Measurements from ENCODE around the gene SUPT3H.

SUPT3H gene

GRCh38 chr6:45256697-45257695 lies 120.7 kb downstream of the SUPT3H start:
- DNase-seq (ENCODE audit: low read depth in 2 of 2), result no peak

- DNase-seq (ENCODE audit: low read depth in 2 of 2), result no peak
Measured at GRCh38 chr6:45255434-45255833, 122.3 kb downstream of the SUPT3H start.

DNA sequence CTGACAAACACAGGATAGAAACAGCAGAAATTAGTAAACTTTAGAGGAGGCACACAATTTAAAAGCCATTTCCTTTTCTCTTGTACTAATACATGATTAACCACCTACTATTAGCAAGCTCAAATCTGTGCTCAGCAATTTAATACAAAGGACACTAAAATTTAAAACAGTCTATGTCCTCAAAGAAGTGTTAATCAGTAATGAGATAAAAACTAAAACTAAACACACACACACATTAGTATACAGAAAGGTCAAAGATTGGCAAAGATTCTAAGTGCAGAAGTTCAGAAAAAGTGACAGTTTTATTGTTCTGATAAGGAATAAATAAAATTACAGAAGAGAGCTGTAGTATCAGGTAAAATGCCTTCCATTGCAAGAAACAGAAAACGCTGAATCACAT lies 123.5 kb downstream of the SUPT3H start:
- no peak for DNase-seq (ENCODE audit: low read depth in 2 of 2)

GRCh38 chr6:45253453-45253852 lies 124.3 kb downstream of the SUPT3H start:
- DNase-seq (ENCODE audit: low read depth in 2 of 2), result no peak

DNA sequence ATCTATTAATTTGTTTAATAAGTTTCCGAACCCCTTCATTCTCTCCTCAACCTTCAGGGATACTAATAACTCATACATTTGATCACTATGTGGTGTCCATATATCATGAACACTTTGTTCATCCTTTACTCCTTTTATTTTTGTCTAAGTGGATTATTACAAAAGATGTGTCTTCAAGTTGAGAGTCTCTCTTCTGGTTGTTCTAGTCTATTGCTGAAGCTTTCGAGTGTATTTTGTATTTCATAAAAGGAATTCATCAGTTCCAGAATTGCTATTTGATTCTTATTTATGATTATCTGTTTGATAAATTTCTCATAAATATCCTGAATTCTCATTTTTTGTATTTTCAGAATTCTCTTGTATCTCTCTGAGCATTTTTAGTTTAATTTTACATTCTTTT lies 146.1 kb downstream of the SUPT3H start:
- no peak for DNase-seq (ENCODE audit: low read depth in 2 of 2)

- DNase-seq (ENCODE audit: low read depth in 2 of 2), result no peak
Measured at GRCh38 chr6:45229416-45229815, 148.3 kb downstream of the SUPT3H start.

GRCh38 chr6:45226081-45226480 lies 151.7 kb downstream of the SUPT3H start:
- DNase-seq (ENCODE audit: low read depth in 2 of 2), result no peak

- DNase-seq (ENCODE audit: low read depth in 2 of 2), result no peak
Measured at GRCh38 chr6:45222380-45222779, 155.4 kb downstream of the SUPT3H start.

- DNase-seq (ENCODE audit: low read depth in 2 of 2), result no peak
Measured at GRCh38 chr6:45215759-45216158, 162.0 kb downstream of the SUPT3H start.

GRCh38 chr6:45212976-45213375 lies 164.8 kb downstream of the SUPT3H start:
- DNase-seq (ENCODE audit: low read depth in 2 of 2), result no peak

DNA sequence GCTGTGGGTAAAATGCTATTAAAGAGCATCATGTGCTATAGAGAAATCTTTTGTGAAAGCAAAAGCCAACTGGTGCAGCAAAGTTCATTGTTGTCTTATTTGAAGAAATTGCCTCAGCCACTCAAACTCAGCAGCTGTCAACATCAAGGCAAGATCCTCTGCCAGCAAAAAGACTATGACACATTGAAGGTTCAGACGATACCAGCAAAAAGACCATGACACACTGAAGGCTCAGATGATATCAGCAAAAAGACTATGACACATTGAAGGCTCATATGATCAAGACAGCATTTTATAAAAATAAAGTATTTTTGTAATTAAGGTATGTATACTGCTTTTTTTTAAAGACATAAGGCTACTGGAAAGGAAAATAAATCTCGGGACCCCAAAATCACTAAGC lies 168.0 kb downstream of the SUPT3H start:
- no peak for DNase-seq (ENCODE audit: low read depth in 2 of 2)

DNA sequence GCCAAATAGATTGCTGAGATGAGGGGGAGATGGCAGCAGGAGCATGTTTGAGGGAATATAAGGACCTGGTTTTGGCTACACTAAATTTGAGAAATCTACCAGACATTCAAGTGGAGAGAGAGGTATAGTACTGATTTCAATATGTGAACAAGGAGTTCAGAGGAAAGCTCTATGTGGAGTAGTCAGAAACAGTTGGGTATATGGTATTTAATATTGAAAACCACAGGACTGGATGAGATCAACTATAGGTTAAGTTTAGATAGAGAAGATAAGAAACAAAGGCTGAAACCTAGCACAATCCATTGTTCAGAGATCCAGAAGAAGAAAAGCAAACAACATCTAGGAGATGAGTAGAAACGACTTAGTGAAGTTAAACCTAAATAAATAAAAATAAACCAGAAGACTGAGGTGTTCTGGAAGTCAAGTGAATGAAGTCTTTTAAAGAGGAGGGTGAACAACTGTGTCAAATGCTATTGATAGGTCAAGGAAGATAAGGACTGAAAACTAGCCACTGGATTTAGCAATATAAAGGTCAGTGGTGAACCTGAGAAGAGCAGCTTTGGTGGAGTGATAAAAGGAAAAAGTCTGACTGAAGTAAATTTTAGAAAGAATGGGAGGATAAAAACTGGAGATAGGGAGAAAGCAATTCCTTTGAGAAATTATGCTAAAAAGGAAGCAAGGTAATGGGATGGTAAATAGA lies 170.8 kb downstream of the SUPT3H start:
- DNase-seq (ENCODE audit: low read depth in 2 of 2), result no peak

GRCh38 chr6:45201484-45201883 lies 176.2 kb downstream of the SUPT3H start:
- DNase-seq (ENCODE audit: low read depth in 2 of 2), result no peak

DNA sequence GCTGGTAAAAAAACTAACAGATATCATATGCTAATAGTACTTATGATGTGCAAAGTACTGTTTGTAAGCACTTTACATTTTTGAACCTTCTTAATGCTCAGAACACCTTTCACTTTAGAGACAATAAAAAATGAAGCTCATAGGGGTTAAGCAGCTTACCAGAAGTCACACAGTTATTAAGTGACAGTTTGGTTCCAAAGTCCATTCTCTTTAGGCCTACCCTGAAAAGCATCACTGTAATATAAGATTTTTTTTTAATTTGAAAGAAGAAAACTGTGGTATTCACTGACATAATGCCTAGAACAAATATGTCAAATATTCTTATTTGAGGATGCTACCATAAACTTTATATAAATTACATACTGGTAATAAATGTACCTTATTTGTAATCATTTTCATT lies 177.2 kb downstream of the SUPT3H start:
- no peak for DNase-seq (ENCODE audit: low read depth in 2 of 2)

DNA sequence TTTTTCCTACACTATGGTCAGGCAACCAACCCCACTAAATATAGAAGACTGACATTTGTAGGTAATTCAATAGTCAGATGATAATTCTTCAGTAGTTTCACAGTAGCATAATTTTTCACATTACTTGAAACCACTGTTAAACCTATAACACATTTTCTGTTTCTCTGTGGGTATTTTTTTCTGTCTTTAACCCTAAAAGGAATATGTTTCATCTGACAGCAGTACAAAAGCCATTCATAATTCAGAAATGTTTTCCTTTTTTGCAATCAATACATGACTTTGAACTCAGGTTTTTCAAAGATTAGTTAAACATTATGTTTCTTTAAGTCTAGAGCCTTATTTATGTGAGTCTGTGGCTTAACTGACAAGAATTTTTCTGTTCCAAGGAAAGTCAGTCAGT lies 178.2 kb downstream of the SUPT3H start:
- no peak for DNase-seq (ENCODE audit: low read depth in 2 of 2)

DNA sequence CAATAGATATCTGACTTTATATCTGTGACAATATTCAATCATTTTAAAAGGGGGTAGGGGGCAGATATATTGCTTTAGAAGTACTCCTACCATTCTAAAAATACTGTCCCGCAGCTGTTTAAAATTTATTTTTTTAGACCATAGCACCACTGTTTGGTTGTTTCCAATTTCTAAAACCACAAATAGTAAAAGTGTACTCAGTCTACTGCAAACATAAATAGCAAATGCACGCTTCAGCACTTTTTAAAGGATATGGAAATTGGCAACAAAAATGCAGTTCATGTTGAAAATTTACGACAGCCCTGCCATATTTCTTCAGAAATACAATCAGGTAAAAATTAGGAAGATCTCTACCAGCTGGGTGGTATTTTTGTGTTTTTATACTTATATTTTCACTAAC lies 181.6 kb downstream of the SUPT3H start:
- no peak for DNase-seq (ENCODE audit: low read depth in 2 of 2)

- no peak for DNase-seq (ENCODE audit: low read depth in 2 of 2)
Measured at GRCh38 chr6:45195137-45195536, 182.6 kb downstream of the SUPT3H start.

GRCh38 chr6:45192556-45192955 lies 185.2 kb downstream of the SUPT3H start:
- DNase-seq (ENCODE audit: low read depth in 2 of 2), result no peak

DNA sequence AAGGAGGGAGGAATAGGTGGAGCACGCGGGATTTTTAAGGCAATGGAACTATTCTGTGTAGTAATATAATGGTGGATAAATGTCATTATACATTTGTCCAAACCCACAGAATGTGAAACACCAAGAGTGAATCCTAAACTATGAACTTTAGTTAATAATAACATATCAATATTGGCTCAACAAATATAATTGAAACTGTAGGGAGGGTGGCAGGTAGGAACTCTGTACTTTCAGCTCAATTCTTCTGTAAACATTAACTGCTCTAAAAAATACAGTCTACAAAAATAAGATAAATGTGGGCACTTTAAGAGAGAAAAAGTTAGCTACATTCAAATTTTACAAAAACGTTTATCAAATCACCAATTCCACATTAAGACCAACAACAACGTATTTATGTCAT lies 186.3 kb downstream of the SUPT3H start:
- no peak for DNase-seq (ENCODE audit: low read depth in 2 of 2)

DNA sequence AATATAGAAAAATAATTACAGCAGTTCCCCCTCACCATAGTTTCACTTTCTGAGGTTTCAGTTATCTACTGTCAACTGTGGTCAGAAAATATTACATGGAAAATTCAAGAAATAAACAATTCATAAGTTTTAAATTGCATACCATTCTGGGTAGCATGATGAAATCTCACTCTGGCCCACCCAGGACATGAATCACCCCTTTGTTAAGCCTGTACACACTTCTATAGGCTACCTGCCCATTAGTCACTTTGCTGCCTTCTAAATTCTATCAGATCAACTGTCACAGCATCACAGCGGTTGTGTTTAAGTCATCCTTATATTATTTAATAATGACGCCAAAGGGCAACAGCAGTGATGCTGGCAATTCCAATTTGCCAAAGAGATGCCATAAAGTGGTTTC lies 189.9 kb downstream of the SUPT3H start:
- DNase-seq (ENCODE audit: low read depth in 2 of 2), result no peak

DNA sequence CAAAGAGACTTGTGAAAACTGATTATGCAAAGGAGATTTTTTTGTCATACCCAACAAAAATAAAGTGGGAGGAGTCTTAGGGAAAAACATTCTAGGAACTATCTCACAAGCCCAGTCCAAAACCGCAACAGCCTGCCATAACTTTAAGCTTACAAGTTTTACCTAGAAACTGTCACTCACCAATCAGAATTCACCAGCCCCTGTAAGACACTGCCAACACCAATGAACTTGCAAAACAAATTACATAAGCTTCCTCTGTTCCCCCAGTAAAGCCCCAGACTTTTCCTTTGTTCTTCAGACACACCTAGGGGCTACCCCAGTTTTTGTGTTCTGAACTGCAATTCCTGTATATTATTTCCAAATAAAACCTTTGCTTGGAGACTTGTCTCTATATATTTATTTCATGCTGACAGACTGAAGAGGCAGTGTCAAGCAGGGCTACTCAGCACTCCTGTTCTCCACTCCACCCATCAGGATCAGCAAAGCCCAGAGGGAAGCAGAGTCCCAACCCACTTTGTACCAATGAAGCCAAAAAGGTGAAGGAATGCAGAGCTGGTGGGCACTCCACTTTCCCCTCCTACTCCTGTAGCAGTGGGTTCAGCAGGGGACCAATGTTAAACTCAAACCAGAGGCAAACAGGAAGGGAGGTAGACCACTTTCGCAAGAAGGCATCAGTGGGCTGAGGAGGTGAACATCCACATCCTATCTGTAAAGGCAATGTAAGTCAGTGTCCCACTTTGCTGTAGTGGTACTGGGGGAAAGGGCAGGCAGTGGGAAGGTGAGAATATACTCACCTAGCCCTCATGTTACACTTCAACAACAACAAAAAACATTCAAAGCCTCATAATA lies 192.1 kb downstream of the SUPT3H start:
- DNase-seq (ENCODE audit: low read depth in 2 of 2), result no peak

DNA sequence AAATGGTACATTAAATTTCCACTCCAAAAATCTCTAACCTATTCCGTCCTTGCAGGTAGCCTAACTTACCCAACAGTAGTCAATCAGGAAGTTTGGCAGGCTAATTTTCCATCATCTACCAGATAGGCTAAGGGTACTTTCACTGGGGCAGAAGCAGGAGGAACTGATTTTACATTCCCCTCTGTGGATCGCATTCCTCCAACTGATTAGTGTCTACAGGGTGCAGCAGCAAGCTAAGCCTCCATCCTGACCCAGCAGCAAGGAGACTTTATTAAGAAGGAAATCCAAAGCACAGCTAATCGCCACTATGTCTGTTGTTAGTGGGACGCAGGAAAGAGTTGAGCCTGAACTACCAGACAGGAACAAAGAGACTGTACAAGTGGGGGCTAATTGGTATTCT lies 192.8 kb downstream of the SUPT3H start:
- DNase-seq (ENCODE audit: low read depth in 2 of 2), result no peak
